ENCODE results near the gene SSR1.
"Not testable (repeated sequence)": the region's sequence is repeated elsewhere in the genome, so short reads cannot be mapped to it uniquely, and the experiment has no call there.

DNA sequence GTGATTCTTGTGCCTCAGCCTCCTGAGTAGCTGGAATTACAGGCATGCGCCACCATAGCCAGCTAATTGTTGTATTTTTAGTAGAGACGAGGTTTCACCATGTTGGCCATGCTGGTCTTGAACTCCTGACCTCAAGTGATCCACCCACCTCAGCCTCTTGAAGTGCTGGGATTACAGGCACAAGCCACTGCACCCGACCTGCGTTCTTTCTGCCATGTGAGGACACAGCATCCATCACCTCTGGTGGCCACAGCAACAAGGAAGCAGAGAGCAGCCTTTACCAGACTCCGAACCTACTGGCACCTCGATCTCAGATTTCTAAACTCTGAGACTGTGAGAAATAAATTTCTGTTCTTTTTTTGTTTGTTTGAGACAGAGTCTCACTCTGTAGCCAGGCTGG, 8.9 kb upstream of the SSR1 start:
- TF ChIP-seq, protein P1, sequence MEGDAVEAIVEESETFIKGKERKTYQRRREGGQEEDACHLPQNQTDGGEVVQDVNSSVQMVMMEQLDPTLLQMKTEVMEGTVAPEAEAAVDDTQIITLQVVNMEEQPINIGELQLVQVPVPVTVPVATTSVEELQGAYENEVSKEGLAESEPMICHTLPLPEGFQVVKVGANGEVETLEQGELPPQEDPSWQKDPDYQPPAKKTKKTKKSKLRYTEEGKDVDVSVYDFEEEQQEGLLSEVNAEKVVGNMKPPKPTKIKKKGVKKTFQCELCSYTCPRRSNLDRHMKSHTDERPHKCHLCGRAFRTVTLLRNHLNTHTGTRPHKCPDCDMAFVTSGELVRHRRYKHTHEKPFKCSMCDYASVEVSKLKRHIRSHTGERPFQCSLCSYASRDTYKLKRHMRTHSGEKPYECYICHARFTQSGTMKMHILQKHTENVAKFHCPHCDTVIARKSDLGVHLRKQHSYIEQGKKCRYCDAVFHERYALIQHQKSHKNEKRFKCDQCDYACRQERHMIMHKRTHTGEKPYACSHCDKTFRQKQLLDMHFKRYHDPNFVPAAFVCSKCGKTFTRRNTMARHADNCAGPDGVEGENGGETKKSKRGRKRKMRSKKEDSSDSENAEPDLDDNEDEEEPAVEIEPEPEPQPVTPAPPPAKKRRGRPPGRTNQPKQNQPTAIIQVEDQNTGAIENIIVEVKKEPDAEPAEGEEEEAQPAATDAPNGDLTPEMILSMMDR (IDR thresholded peaks at IDR 0.05): not testable (repeated sequence)
- not testable (repeated sequence) for TF ChIP-seq POLR2A, POLR2AphosphoS5 (IDR thresholded peaks at IDR 0.05)
